ENCODE measurements around the gene KDM4E. TPM values are rescaled to one million over a fixed set of nuclear protein-coding genes. Genes with fewer than 3 reads are reported as not detected.
"Not testable (repeated sequence)": the region's sequence is repeated elsewhere in the genome, so short reads cannot be mapped to it uniquely, and the experiment has no call there.

Gene KDM4E
- total RNA-seq, 1 donor from 2014 or later = not detected

DNA sequence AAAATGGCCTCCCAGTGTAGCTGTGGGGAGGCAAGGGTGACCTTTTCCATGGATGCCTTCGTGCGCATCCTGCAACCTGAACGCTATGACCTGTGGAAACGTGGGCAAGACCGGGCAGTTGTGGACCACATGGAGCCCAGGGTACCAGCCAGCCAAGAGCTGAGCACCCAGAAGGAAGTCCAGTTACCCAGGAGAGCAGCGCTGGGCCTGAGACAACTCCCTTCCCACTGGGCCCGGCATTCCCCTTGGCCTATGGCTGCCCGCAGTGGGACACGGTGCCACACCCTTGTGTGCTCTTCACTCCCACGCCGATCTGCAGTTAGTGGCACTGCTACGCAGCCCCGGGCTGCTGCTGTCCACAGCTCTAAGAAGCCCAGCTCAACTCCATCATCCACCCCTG is 26.8 kb upstream of the KDM4E start:
- intact Hi-C loops (cut with DNase I) = no loop called here
- no peak for DNase-seq (ENCODE audit: low spot score in 2 of 2)
- no peaks in the 10 kb centered on the region for H3K4me1 ChIP-seq

DNA sequence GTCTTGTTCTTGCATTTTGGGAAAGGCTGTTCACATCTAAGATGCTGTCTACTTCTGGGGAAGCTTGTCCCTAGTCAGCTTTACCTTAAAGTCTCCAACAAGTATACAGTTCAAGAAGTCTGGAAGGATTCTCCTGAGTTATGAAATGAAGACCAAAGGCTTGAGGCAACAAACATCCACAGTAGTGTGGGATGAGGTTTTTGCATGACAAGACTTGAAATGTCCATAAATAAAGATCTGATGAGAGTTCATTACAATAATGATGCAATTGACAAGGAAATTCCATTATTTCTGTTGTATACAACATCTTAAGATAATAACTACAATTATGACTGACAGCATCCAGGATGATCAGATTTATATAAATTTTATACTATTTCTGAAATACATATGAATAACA is 21.3 kb upstream of the KDM4E start:
- Histone ChIP-seq H3K4me3 (no peak overlapping the region), H3K36me3 (peaks cover 0 to 3% of the 10 kb centered on the region in 2 donors), H3K27ac (no peak overlapping the region), H3K27me3 (no peaks in the 10 kb centered on the region), H3K4me1 (no peaks in the 10 kb centered on the region), H3K9me3 (no peaks in the 10 kb centered on the region)
- DNase-seq (ENCODE audit: low spot score in 2 of 2) = no peak
- intact Hi-C loops (cut with DNase I) = no loop called here
- TF ChIP-seq, protein P1, sequence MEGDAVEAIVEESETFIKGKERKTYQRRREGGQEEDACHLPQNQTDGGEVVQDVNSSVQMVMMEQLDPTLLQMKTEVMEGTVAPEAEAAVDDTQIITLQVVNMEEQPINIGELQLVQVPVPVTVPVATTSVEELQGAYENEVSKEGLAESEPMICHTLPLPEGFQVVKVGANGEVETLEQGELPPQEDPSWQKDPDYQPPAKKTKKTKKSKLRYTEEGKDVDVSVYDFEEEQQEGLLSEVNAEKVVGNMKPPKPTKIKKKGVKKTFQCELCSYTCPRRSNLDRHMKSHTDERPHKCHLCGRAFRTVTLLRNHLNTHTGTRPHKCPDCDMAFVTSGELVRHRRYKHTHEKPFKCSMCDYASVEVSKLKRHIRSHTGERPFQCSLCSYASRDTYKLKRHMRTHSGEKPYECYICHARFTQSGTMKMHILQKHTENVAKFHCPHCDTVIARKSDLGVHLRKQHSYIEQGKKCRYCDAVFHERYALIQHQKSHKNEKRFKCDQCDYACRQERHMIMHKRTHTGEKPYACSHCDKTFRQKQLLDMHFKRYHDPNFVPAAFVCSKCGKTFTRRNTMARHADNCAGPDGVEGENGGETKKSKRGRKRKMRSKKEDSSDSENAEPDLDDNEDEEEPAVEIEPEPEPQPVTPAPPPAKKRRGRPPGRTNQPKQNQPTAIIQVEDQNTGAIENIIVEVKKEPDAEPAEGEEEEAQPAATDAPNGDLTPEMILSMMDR (IDR thresholded peaks at IDR 0.05) = no peak

More for the DNA sequence above, 26.8 kb upstream of the KDM4E start:
- Histone ChIP-seq H3K4me3 (no peak overlapping the region), H3K36me3 (peaks cover 0 to 3% of the 10 kb centered on the region in 2 donors), H3K27ac (no peak overlapping the region), H3K9me3 (no peaks in the 10 kb centered on the region), H3K27me3 (no peaks in the 10 kb centered on the region)
- TF ChIP-seq, protein P1 (IDR thresholded peaks at IDR 0.05) = no peak

DNA sequence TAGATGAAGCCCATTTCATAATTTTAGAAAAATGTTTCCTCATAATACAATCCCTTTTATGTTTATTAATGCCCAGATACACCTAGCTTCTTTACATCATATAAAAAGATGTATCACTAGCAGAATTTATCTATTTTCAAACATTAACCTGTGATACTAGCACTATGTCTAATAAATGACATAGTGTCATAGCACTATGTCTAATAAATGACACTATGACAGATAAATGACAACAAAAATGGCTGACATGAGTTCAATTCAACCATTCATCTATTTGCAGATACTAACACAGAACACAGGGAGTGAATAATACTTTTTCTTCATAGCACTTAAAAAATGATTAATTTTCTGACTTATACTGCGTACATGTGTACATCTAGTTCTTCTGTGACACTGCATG is 19.4 kb upstream of the KDM4E start:
- intact Hi-C loops (cut with DNase I) = no loop called here

DNA sequence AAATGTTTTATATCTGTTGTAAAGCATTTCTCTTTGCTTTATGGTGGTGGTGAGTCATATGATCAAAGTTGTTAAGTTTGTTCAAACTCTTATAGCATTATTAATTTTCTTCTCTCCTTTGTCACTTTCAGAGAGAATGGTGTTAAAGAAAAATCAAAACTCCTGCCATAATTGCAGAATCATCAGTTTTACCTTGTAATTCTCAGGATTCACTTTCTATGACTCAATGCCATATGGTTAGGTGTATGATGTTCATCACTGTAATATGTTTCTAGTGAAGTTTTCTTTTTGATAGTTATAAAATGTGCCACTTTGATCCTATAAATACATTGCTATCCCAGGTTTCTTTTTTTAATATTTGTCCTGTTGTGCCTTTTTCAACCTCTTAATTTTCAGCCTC is 13.7 kb upstream of the KDM4E start:
- H3K36me3 ChIP-seq = no peaks in the 10 kb centered on the region
- TF ChIP-seq, protein P1 (IDR thresholded peaks at IDR 0.05) = no peak
- no peak for DNase-seq (ENCODE audit: low spot score in 2 of 2)
- intact Hi-C loops (cut with DNase I) = no loop called here
- H3K9me3 ChIP-seq = no peaks in the 10 kb centered on the region
- H3K27me3 ChIP-seq = no peaks in the 10 kb centered on the region
- no peaks in the 10 kb centered on the region for H3K4me1 ChIP-seq
- no peak overlapping the region for H3K4me3 ChIP-seq
- H3K27ac ChIP-seq = no peak overlapping the region

More for the DNA sequence above, 19.4 kb upstream of the KDM4E start:
- no peaks in the 10 kb centered on the region for H3K27me3 ChIP-seq
- DNase-seq (ENCODE audit: low spot score in 2 of 2) = no peak
- no peaks in the 10 kb centered on the region for H3K4me1 ChIP-seq
- no peaks in the 10 kb centered on the region for H3K9me3 ChIP-seq
- no peak overlapping the region for H3K27ac ChIP-seq
- no peaks in the 10 kb centered on the region for H3K36me3 ChIP-seq
- TF ChIP-seq, protein P1 (IDR thresholded peaks at IDR 0.05) = no peak
- H3K4me3 ChIP-seq = no peak overlapping the region

DNA sequence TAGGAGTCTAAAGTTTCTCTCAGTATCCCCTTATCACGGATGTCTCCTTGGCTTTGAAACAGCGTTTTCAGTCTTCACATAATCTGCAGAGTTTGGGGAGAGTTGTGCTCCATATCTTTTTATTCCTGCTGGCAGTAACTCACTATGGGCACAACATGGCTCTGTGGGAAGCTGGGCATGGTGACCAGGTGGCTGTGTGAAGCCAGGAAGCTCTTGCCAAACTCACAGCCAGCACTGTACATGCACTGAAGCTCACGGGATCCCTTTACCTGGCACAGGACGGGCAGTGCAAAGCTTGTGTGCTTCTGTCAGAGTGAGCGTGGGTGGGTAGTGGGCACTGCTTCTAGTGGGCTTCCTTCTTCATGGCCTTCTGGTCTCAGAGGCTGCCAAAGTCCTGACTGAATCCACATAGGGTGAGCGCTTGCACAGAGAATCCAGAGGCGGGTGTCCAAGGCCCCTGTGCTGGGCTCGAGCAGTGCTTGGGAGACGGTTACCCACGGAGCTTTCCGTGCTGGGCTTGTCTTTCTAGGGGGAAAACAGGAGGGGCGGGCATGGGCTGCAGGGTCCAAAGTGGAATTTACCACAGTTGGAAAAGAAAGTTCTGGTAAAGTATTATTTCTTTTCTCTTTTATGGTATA is 10.8 kb upstream of the KDM4E start:
- intact Hi-C loops (cut with DNase I) = no loop called here
- TF ChIP-seq, protein P1 (IDR thresholded peaks at IDR 0.05) = no peak

DNA sequence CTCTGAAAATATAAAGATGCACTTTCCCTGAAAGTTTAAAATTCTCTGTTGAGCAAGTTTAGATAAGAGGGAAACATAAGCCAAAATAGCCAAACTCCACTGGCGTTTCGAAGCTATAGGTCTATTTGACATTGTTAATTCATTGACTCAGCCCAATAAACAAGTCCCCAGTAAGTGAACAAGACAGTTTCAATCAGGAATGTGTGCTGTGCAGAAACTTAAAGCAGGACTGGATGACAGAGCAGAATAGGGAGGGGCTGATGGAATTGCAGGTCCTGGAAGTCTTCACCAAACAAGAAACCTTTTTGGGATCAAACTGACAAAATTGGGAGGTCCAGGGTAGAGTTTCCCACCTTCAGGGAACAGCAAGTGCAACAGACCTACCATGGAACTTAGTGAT is 8.9 kb upstream of the KDM4E start:
- intact Hi-C loops (cut with DNase I) = no loop called here
- no peak overlapping the region for H3K27ac ChIP-seq
- H3K4me1 ChIP-seq = no peaks in the 10 kb centered on the region

More for the DNA sequence above, 10.8 kb upstream of the KDM4E start:
- Histone ChIP-seq H3K4me1 (no peaks in the 10 kb centered on the region), H3K27me3 (no peaks in the 10 kb centered on the region), H3K9me3 (no peaks in the 10 kb centered on the region), H3K27ac (no peak overlapping the region), H3K4me3 (no peak overlapping the region), H3K36me3 (no peaks in the 10 kb centered on the region)
- no peak for DNase-seq (ENCODE audit: low spot score in 2 of 2)

DNA sequence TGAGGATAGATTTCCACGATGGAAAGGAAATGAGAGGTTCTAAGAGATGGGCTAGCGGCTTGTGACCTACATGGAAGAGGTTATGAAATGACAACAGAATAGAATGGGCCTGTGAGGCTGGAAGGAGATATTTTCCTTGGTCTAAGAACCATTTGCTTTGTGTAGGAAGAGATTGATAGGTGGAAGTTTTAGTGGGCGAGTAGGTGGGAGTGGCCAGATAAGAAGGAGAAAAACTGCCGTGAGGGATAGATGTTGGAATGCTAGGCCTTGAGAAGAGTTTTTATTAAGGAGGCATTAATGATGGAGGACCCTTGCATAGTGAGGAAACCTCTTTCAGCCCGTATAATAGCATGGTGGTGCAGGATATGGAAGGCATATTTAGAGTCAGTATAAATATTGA is 3.6 kb upstream of the KDM4E start:
- H3K27ac ChIP-seq; H3K36me3 ChIP-seq; intact Hi-C loops (cut with DNase I); DNase-seq (ENCODE audit: low spot score in 2 of 2); H3K9me3 ChIP-seq; H3K27me3 ChIP-seq; H3K4me1 ChIP-seq; H3K4me3 ChIP-seq: not testable (repeated sequence)

More for the DNA sequence above, 8.9 kb upstream of the KDM4E start:
- no peaks in the 10 kb centered on the region for H3K36me3 ChIP-seq
- H3K9me3 ChIP-seq = no peaks in the 10 kb centered on the region
- TF ChIP-seq, protein P1 (IDR thresholded peaks at IDR 0.05) = no peak
- DNase-seq (ENCODE audit: low spot score in 2 of 2) = no peak
- H3K4me3 ChIP-seq = no peak overlapping the region
- H3K27me3 ChIP-seq = no peaks in the 10 kb centered on the region

DNA sequence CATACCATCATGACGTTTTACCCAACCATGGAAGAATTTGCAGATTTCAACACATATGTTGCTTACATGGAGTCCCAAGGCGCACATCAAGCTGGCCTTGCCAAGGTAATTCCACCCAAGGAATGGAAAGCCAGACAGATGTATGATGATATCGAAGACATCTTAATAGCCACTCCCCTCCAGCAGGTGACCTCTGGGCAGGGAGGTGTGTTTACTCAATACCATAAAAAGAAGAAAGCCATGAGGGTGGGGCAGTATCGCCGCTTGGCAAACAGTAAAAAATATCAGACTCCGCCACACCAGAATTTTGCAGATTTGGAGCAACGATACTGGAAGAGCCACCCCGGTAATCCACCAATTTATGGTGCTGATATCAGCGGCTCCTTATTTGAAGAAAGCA is 536 bp downstream of the KDM4E start:
- H3K4me1 ChIP-seq; DNase-seq (ENCODE audit: low spot score in 2 of 2); intact Hi-C loops (cut with DNase I); H3K4me3 ChIP-seq; H3K9me3 ChIP-seq; H3K36me3 ChIP-seq; H3K27ac ChIP-seq; H3K27me3 ChIP-seq: not testable (repeated sequence)

Data from ascending aorta (tissue), 2 donors.